Measurements from ENCODE around the gene SLC1A5.

The SLC1A5 gene

DNA sequence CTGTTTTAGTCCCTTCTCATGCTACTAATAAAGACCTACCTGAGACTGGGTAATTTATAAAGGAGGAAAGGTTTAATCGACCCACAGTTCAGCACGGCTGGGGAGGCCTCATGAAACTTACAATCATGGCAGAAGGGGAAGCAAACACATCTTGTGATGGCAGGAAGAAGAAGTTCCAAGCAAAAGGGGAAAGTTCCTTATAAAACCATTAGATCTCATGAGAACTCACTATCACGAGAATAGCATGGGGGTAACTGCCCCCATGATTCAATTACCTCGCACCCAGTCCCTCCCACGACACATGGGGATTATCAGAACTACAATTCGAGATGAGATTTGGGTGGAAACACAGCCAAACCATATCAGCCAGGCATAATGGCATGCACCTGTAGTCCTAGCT, 29.2 kb downstream of the SLC1A5 start:
- Histone ChIP-seq H3K9me2 (replicated peaks; ENCODE audit: insufficient read depth, low read length) (no peaks in the 10 kb centered on the region), H3K4me1 (ENCODE audit: low read length) (no peaks in the 10 kb centered on the region), H3K4me3 (ENCODE audit: low read length) (no peak overlapping the region), H4K20me1 (ENCODE audit: insufficient read depth, low read length) (no peaks in the 10 kb centered on the region), H3K27ac (ENCODE audit: low read length) (no peak overlapping the region), H3K9ac (ENCODE audit: low read length) (no peak overlapping the region), H3K4me2 (ENCODE audit: low read depth, low read length) (no peak overlapping the region), H3K36me3 (replicated peaks; ENCODE audit: insufficient read depth, low read length) (no peaks in the 10 kb centered on the region), H3F3A (ENCODE audit: insufficient read depth, low read length) (no peaks in the 10 kb centered on the region), H3K79me2 (ENCODE audit: low read length) (no peaks in the 10 kb centered on the region), H3K27me3 (replicated peaks; ENCODE audit: insufficient read depth, low read length) (no peaks in the 10 kb centered on the region), H2AFZ (ENCODE audit: low read length) (no peak overlapping the region), H3K9me3 (replicated peaks; ENCODE audit: insufficient read depth, low read length) (no peaks in the 10 kb centered on the region)
- TF ChIP-seq EZH2 (optimal IDR thresholded peaks at IDR 0.05; ENCODE audit: low read depth, low read length) (no peak), EZH2phosphoT487 (IDR thresholded peaks at IDR 0.05; ENCODE audit: low read length) (no peak)
- TF ChIP-seq, protein P1, sequence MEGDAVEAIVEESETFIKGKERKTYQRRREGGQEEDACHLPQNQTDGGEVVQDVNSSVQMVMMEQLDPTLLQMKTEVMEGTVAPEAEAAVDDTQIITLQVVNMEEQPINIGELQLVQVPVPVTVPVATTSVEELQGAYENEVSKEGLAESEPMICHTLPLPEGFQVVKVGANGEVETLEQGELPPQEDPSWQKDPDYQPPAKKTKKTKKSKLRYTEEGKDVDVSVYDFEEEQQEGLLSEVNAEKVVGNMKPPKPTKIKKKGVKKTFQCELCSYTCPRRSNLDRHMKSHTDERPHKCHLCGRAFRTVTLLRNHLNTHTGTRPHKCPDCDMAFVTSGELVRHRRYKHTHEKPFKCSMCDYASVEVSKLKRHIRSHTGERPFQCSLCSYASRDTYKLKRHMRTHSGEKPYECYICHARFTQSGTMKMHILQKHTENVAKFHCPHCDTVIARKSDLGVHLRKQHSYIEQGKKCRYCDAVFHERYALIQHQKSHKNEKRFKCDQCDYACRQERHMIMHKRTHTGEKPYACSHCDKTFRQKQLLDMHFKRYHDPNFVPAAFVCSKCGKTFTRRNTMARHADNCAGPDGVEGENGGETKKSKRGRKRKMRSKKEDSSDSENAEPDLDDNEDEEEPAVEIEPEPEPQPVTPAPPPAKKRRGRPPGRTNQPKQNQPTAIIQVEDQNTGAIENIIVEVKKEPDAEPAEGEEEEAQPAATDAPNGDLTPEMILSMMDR (IDR thresholded peaks at IDR 0.05; ENCODE audit: low read length) = no peak
- DNase-seq = no peak

DNA sequence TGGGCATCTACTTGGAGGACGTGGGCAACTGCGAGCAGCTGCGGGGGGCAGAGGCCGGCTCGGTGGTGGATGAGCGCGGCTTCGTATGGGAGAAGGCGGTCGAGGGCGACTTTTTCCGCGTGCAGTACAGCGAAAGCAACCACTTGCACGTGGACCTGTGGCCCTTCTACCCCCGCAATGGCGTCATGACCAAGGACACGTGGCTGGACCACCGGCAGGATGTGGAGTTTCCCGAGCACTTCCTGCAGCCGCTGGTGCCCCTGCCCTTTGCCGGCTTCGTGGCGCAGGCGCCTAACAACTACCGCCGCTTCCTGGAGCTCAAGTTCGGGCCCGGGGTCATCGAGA, 31.9 kb downstream of the SLC1A5 start:
- Histone ChIP-seq H3K27ac (ENCODE audit: low read length) (no peak overlapping the region), H3K9me3 (replicated peaks; ENCODE audit: insufficient read depth, low read length) (no peaks in the 10 kb centered on the region), H4K20me1 (ENCODE audit: insufficient read depth, low read length) (no peaks in the 10 kb centered on the region), H3K4me1 (ENCODE audit: low read length) (0 out of 2 replicates have a peak, but pooled peaks cover 4% of the 10 kb centered on the region), H2AFZ (ENCODE audit: low read length) (no peak overlapping the region), H3K9ac (ENCODE audit: low read length) (no peak overlapping the region), H3K36me3 (replicated peaks; ENCODE audit: insufficient read depth, low read length) (no peaks in the 10 kb centered on the region), H3K79me2 (ENCODE audit: low read length) (no peaks in the 10 kb centered on the region), H3K9me2 (replicated peaks; ENCODE audit: insufficient read depth, low read length) (no peaks in the 10 kb centered on the region), H3K4me3 (ENCODE audit: low read length) (no peak overlapping the region), H3K4me2 (ENCODE audit: low read depth, low read length) (no peak overlapping the region), H3F3A (ENCODE audit: insufficient read depth, low read length) (no peaks in the 10 kb centered on the region), H3K27me3 (replicated peaks; ENCODE audit: insufficient read depth, low read length) (no peaks in the 10 kb centered on the region)
- DNase-seq = no peak
- TF ChIP-seq EZH2 (optimal IDR thresholded peaks at IDR 0.05; ENCODE audit: low read depth, low read length) (no peak), EZH2phosphoT487 (IDR thresholded peaks at IDR 0.05; ENCODE audit: low read length) (no peak)
- TF ChIP-seq, protein P1 (IDR thresholded peaks at IDR 0.05; ENCODE audit: low read length) = no peak

DNA sequence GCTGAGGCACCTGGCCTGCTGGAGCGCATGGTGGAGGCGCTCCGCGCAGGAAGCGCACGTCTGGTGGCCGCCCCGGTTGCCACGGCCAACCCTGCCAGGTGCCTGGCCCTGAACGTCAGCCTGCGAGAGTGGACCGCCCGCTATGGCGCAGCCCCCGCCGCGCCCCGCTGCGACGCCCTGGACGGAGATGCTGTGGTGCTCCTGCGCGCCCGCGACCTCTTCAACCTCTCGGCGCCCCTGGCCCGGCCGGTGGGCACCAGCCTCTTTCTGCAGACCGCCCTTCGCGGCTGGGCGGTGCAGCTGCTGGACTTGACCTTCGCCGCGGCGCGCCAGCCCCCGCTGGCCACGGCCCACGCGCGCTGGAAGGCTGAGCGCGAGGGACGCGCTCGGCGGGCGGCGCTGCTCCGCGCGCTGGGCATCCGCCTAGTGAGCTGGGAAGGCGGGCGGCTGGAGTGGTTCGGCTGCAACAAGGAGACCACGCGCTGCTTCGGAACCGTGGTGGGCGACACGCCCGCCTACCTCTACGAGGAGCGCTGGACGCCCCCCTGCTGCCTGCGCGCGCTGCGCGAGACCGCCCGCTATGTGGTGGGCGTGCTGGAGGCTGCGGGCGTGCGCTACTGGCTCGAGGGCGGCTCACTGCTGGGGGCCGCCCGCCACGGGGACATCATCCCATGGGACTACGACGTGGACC, 32.4 kb downstream of the SLC1A5 start:
- Histone ChIP-seq H4K20me1 (ENCODE audit: insufficient read depth, low read length) (no peaks in the 10 kb centered on the region), H3K79me2 (ENCODE audit: low read length) (no peaks in the 10 kb centered on the region), H3K9me3 (replicated peaks; ENCODE audit: insufficient read depth, low read length) (no peaks in the 10 kb centered on the region), H3F3A (ENCODE audit: insufficient read depth, low read length) (no peaks in the 10 kb centered on the region), H3K27me3 (replicated peaks; ENCODE audit: insufficient read depth, low read length) (no peaks in the 10 kb centered on the region), H3K27ac (ENCODE audit: low read length) (no peak overlapping the region), H3K36me3 (replicated peaks; ENCODE audit: insufficient read depth, low read length) (no peaks in the 10 kb centered on the region), H3K9me2 (replicated peaks; ENCODE audit: insufficient read depth, low read length) (no peaks in the 10 kb centered on the region), H3K4me3 (ENCODE audit: low read length) (no peak overlapping the region), H3K9ac (ENCODE audit: low read length) (no peak overlapping the region), H3K4me2 (ENCODE audit: low read depth, low read length) (no peak overlapping the region), H2AFZ (ENCODE audit: low read length) (no peak overlapping the region), H3K4me1 (ENCODE audit: low read length) (0 out of 2 replicates have a peak, but pooled peaks cover 4% of the 10 kb centered on the region)
- no peak for DNase-seq
- no peak for TF ChIP-seq EZH2 (optimal IDR thresholded peaks at IDR 0.05; ENCODE audit: low read depth, low read length)
- TF ChIP-seq, protein P1 (IDR thresholded peaks at IDR 0.05; ENCODE audit: low read length) = no peak
- TF ChIP-seq EZH2phosphoT487 (IDR thresholded peaks at IDR 0.05; ENCODE audit: low read length) = no peak

Measured in MM.1S (cell line).